ENCODE results near the gene ABTB2.
A peak's percentile ranks its signal among the peaks of the same experiment; 100 is the strongest.

The ABTB2 gene

DNA sequence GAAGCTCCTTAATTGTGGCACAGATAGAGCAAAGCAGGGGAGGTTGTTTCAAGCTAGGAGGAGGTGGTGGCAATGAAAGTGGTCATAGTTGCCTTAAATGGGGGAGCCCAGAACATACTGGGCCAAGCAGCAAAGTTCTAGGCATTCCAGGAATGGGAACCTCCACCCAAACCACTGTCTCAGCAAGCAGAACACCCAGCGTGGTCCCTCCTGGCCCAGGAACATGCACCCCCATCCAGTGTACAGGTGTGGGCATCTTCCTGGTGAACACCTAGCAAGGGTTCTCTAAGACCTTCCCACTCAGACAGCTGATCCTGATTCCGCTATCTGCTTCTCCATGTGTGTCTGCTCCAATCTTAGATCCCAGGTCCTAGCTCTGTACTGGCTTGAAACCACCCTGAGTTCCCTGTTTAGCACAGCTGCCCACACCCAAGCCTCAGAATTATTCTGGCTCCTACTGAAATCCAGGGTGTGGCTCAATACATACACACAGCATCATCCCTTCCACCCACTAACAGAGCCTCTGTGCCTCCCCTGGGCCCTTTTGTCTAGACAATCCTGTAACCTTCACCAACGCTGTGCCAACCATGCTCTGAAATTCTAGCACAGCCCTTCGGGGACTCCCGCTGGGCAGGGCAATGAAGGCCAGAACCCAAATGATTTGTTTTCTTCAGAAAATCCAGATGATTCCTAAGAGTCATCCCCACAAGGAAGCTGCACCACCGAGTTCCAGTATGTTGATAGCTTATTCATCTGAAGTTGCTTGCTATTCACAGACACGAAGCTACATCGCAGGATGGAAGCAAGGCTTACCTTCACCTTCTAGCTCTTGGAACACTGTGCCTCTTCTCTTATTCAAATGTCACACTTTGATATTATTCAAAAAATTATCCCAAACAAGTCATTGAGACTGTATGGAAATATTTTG is 76.6 kb downstream of the ABTB2 start:
- DNase-seq = no peak

GRCh38 chr11:34278693-34279297 is 79.0 kb downstream of the ABTB2 start:
- DNase-seq = no peak

DNA sequence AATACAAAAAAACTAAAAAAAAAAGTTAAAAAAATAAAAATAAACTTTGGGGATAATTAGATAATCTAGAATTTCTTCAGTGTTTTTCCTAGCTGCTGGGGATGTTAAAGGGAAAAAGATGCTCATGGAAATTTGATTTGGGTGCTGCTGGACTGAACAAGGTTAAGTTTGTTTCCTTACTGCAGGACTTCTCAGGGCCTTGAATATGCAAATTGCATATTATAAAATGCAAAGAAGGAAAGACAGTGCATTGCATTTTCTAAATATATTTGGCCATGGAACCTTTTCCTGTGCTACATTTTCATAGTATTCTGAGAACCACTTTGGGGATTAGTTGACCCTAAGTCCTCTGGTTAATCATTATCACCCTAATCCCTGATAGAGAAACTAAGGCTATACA is 79.6 kb downstream of the ABTB2 start:
- no peak for DNase-seq

DNA sequence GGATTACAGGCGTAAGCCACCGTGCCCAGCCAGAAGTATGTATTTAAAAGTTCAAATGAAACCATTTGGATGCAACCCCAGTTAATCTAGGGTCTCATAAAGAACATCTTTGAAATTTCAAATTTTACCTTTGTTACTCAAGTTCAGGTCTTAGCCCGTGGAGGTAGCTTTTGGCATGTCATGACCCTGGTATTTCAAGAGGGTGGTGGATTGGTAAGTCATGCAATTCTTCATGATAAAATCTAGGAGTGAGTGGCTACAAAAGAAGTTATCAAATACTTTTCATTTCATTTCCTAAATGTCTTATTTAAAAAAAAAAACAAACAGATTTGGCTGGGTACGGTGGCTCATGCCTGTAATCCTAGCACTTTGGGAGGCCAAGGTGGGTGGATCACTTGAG is 80.6 kb downstream of the ABTB2 start:
- no peak for DNase-seq

DNA sequence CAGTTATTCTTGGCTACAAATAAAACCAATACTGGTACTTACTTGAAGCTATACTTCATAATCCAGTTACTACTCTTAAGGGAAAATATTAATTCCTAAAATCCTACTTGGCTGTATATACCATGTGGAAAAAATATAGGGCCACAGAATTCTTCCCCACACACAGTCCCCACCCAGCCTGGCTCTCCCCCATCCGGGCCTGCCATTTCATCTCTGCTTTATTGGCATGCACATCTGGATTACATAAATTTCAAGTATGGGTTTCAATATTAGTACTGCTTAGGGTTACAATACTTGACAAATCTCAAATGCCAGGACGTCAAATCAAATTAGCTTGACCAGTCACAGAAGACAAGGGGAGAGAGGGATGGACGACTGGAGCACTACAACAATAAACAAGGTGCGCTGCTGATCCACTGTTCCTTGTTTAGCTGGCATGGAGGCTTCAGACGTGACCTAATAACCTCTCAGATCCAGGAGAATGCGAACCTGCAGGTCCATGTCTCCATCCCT is 81.4 kb downstream of the ABTB2 start:
- DNase-seq = no peak

DNA sequence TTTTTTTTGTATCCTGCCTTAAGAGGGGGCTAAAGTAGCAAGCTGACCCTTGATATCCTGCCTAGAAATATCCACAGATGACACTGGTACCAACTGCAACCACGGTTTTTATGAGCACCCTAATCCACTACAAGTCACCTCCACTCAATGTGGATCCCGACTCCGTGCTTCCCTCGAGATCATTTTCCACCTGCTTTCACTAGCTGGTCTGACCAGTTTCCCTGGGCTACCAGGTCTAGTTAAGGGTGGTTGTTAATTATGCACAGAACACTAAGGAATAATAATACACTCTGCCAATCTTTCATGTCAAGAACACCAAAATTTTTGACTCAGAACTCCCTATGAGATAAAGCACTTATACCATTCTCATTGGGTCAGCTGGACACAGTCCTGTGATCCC is 82.3 kb downstream of the ABTB2 start:
- no peak for DNase-seq

DNA sequence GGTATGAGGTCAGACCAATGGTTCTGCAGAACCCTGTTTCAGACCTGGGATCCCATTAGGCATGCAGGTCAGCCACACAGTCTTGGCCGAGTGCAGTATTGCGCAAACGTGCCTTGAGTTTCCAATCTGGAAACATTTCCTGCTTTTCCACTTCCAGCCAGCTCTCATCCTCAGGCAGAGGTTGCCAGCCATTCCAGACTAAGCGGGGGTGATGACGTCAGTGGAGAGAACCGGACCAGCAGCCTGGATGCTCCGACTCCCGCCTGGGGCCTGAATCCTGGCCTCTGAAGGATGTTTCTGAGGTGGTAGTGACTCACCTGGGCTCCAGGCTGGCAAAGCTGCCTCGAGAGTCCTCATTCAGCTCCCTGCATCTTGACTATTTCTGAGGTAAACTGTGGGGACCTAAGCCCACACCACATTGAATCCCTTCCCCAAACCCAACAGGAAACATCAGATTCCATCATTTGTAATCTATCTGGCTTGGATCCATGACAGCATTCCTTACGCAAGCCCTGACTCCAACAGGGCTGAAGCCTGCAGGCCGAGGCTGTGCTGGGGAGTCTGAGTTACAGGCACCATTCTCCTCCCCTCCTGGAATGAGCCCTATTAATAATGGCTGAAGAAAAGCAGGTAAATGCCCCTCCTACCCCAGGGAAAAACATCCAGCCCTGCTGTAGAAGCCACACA is 83.0 kb downstream of the ABTB2 start:
- DNase-seq = no peak

- no peak for DNase-seq
Observed at GRCh38 chr11:34273099-34273498, 84.7 kb downstream of the ABTB2 start.

DNA sequence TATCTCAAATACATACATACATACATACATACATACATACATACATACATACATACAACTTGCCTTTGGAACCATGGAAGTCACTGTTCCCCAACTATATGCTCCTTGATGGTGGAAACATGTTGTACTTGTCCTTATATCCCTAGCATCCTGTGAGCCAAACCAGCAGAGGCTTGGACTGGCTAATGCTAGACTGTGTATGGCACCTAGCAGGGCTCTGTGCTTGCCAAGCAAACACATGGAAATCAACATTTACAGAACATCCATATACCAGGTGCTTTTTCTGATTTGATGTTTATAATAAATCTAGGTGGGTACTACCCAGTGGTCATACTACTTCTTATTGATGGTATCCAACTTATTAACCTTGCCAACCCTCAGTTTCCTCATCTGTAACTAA is 86.1 kb downstream of the ABTB2 start:
- peak in 1 of 3 experiments; percentile 4 for DNase-seq

DNA sequence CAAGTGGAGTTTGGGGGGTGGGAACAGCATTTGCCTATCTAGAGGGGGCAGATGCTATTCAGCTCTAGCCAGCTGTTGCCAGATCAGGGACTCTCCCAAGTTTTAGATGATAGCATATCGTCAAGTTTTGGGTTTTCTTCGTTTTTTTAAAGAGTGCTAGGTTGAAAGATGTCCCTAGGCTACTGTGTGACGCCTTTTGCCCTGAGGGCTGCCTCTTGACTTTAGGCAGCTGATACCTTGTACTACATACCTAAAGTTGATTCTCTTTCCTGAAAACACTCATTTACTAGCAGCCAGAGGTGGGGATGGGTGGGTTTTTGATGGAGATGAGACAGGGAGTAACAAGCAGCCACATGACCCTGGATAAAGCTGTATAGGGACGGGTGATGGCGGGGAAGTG is 87.1 kb downstream of the ABTB2 start:
- DNase-seq = no peak

DNA sequence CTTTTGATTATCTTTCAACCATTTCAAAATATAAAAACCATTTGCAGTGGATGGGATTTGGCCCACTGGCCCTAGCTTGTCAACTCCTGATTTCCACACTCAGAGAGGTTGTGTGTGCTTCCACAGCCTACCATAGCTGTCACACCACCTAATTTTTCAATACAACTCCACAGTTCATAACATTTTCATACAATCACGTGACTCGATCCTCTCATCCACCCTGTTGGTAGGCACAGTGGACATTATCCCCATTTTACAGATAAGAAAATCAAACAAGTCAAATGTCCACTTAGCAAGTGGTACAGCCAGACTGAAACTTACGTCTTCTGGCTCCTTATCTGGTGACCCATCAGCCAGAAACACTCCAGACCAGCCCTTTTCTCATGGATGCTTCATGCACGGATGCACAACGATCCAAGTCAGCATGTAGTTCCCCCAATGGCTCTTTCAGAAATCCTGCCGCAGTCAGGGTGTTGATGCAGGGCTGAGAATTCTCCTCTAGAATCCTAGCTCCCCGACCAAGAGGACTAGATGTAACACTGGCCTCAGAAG is 88.0 kb downstream of the ABTB2 start:
- no peak for DNase-seq

DNA sequence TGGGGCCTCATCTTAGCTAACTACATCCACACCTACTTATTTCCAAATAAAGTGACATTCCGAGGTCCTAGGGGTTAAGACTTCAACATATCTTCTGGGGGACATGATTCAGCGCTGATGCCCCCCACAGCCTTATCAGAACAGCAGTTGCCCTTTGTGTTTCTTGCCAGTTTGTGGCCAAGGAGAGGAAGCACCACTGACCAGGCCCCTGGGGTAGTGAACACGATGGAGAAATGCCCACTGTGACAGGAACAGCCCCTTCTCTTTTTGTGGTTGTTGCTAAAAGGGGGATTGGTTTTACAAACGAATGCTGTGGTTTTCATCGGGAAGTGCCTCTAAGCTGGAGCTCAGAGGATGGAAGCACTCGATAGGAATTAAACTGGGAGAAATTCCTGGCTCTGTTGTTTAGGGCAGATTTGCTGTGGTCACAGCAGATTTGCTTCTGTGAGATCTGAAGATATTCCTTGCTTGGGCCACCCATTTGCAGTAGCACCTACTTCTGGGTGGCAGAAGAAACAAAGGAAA is 88.8 kb downstream of the ABTB2 start:
- no peak for DNase-seq

DNA sequence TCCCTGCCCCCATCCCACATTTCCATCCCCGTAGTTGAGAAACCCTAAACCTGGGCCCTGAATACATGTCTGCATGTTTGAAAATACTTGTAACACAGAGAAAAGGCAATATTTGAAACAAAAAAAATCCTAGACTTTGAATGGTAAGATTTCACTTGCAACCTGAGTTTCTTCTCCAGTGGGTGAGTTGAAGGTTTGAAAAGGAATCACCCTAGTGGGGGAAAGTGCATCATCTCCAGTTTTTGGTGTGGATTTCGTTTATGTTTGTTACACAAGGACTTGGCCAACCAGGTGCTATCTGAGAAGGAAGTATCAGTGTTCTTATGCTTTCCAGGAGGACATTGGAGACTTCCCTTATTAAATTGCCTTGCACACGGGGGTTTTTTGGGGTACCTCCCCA is 90.4 kb downstream of the ABTB2 start:
- DNase-seq = no peak

DNA sequence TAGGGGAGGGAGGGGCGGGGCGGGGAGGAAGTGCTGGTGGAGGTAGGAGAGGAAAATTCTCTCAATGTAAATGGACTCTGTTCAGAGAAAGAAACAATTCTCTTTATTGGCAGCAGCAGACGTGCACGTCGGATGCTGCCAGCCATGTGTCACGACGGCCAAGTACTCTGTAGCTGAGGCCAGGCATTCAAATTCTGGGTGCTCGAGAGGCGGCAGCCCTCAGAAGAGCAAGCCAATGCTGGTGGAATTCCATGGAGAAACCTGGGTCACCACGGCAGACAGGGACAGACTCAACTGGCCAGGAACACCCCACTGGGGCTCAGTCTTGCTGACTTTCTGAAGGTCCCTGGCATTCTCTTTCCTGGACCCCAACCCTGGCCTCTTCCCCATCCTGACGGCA is 90.8 kb downstream of the ABTB2 start:
- DNase-seq = no peak

GRCh38 chr11:34266090-34266912 is 91.5 kb downstream of the ABTB2 start:
- no peak for DNase-seq

DNA sequence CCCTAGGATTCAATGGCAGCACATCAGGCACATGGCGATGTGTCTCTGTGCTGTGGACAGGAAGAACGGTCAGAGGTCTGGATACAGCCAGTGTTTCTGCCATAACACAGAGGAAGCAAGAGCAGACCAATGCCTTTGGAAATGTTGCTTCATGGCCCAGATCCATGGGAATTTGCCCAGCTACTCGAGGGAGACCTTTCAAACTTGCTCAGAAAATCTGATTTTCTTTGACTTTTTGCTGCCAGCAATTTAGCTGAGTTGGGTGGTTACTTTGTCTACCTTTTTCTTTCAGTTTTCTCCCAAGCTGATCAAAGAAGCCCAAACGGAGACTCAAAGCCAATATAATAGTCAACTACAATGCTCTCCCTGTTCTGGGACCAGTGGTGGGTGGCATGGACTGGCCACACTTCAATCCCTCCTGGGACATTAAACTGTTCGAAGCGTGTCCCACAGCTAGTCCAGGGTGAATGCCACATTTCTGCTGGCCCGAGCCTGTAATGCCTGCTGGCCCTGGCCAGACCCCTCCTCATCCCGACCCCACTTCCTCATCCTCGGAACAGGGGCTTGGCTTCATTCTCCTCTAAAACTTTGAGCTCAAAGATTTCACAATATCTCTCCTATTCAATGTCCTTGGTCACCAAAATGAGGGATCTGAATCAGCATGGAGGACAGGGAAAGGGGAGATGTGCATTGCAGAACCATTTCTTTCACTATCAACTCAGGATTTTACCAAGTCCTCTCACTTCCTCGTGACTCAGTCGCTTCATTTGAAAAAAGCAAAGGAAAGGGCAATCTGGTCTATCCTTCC is 93.3 kb downstream of the ABTB2 start:
- no peak for DNase-seq

- peak; percentile 42 to 81 (median 65) for DNase-seq
Observed at GRCh38 chr11:34263441-34264091, 94.2 kb downstream of the ABTB2 start.

DNA sequence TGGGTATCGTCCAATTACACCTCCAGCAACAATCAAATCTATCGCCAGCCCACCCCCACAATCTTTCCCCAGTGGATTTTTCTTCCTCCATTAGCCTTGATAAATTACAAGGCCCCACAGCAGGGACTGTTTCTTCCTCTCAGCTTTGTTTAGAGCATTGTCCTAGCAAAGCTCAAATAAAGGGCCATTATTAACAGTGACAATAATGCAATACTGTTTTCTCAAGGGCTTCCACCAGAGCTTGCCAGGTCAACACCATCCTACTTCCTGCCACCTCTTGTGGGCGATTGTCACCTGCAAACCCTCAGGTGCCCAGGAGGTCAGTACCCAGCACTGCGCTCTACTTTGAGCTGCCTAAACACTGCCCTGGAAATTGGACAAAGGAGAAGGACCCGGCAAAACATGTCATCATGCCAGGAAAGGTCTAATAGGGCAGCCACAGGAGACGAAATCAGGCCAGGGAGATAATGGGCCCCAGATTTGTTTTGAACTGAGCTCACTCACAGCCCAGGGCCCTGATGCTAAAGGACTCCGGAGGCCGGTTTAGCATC is 95.2 kb downstream of the ABTB2 start:
- peak in 2 of 3 experiments; percentile 60 to 76 for DNase-seq

DNA sequence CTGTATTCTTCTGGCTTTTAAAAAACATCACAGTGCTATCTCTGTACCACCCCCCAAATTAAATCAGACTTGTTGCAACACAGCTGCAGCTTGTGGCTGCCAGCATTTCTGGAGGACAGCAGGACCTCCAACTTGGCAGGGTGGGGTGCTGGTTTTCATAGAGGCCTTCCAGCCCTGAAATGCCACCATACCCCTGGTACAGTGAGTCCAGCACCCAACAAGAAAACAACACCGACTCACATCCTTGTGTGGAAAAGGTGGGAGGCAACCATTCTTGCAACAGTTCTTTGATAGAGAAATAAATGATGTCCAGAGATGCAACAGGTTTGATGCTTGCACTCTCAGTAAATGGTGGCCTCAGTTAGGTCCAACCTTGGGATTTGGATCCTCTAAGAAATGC is 96.0 kb downstream of the ABTB2 start:
- DNase-seq = no peak

DNA sequence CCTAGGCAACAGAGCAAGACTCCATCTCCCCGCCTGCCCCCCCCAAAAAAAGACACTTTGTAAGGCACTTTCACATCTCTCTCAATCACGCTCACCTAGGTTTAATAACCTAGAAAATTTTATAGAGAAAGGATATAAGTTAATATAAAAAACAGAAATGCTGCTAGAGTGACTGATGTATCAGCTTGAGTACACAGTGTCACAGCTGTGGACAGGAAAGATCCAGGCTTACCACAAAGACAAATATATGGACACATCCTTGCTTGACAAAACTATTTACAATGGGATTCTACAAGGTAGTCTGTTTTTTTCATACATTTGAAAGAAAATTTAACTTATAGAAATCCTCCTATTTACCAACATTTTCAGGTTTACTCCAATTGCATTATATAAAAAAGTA is 96.7 kb downstream of the ABTB2 start:
- DNase-seq = no peak

Data from NCI-H1417 (cell line).